Embryonic facial prominence (tissue), 1 donor: ENCODE results near the gene NWD2.

Experiments
- DNase-seq: peaks from one replicate; pipeline ENCODE4 v3.0.0-alpha.2; 2016; ENCODE audit errors: extremely low spot score

Gene NWD2

DNA sequence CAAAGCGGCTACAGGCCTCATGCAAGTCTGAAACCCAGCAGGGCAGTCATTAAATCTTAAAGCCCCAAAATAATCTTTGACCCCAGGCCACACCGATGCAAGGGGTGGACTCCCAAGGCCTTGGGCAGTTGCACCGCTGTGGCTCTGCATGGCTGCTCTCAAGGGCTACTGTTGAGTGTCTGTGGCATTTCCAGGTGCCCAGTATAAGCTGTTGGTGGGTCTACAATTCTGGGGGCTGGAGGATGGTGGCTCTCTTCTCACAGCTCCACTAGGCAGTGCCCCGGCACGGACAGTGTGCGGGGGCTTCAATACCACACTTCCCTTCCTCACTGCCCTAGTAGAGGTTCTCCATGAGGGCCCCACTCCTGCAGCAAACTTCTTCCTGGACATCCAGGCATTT, 60.1 kb downstream of the NWD2 start:
- DNase-seq = no peak

DNA sequence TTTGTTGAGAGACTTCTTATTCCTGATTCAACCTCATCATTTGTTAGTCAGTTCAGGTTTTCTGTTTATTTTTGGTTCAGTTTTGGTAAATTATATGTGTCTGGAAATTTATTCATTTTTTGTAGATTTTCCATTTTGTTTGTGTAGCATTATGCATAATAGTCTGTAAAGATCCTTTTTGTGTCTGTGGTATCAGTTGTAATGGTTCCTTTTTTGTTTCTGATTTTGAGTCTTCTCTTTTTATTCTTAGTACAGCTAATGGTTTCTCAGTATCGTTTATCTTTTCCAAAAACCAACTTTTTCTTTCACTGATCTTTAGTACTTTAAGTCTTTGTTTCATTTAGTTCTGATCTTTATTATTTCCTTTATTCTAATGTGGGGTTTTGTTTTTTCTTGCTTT, 61.4 kb downstream of the NWD2 start:
- DNase-seq = no peak

- no peak for DNase-seq
Observed at GRCh38 chr4:37317104-37317643, 72.6 kb downstream of the NWD2 start.

DNA sequence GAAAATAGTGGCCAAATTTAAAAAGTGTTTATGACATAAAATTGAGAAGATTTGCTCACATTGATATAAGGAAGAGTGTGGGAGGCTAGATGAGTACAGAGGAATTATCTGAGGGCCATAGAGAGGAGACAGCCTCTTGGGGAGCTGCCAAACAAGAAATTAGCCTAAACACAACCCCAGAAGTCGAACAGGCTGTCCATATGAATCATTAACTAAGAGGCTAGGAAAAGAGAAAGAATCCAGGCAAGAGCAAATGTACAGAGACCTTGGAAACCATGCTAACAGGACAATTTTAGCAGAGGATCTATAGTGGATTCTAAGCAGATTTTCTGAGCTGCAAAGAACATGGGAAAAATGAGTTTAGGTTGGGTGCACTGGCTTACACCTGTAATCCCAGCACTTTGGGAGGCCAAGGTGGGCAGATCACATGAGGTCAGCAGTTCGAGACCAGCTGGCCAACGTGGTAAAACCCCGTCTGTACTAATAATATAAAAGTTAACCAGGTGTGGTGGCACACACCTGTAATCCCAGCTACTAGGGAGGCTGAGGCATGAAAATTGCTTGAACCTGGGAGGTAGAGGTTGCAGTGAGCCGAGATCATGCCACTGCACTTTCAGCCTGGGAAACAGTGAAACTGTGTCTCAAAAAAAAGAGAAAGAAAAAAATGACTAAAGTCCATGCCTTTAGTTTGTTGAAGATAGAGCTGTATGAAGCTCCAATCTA, 76.1 kb downstream of the NWD2 start:
- no peak for DNase-seq

DNA sequence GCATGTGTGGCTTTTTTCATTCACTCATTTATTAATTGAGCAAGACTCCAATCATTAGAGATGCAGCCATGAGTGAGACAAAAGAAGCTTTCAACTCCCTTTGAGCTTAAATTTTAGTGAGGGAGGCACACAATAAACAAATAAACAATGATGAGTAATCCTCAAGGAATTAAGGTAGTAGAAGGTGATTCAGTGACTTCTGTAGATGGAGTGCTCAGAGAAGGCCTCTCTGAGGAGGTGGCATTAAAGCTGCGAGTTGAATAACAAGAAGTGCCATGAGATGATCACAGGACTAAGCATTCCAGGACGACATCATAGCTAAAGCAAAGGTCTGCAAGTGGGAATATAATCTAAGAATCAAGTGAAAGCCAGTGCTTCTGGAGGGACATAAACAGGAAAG, 77.6 kb downstream of the NWD2 start:
- no peak for DNase-seq

- no peak for DNase-seq
Observed at GRCh38 chr4:37324546-37324945, 80.0 kb downstream of the NWD2 start.

DNA sequence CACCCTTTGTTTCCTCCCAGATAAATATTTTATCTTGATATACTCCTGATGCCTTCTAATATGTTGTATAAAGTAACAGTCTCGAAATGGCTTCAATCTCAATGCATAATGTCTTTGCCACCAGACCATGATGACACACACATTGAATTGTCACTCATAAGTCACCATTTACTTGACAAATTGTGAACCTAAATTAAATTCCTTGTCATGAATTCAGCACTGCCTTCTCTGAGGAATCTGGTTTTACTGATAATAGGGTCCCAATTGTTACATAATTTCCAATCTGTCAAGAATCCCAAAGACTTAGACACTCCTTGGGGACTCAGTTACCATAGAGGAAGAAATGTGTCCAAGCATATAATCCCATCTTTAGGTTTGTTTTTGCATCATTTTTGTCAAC, 82.3 kb downstream of the NWD2 start:
- DNase-seq = no peak

- DNase-seq = no peak
Observed at GRCh38 chr4:37338972-37339371, 94.4 kb downstream of the NWD2 start.

- no peak for DNase-seq
Observed at GRCh38 chr4:37358748-37359147, 114.2 kb downstream of the NWD2 start.

GRCh38 chr4:37359261-37359660, 114.7 kb downstream of the NWD2 start:
- no peak for DNase-seq

DNA sequence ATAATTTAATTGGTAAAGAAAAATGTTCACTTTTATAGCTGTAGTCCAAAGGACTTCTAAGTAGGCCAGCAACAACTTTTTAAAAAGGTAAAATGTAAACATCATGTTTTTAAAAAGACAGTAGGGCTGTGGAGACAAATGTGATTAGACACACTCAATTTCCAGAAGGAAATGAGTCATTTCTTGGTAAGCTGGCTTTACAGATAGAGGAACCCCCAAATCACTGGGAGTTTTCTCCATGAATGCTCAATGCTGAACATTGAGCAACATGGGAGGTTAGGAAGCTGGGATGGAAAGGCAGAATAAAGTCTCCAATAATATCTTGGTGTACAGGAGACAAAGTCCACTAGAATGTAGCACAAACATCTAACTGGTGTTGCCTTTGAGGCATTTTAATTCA, 121.3 kb downstream of the NWD2 start:
- no peak for DNase-seq

DNA sequence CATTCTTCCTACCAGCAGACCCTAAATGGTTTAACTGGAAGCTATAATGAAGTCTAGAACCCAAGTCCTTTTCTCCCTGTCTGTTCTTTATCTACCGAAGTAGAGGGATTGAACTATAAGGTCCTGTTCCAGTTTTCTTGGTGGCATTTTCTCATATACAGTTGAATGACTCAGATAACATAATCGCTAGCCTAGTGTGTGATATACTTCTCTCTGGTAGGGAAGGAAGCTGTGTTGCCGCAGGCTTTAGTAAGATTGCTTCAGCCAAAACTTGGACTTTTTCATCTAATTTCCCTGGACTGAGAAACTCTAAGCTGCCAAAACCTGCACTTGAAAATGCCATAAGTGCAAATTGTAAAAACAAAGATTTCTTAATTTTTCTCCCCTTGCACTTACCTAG, 123.4 kb downstream of the NWD2 start:
- no peak for DNase-seq

- DNase-seq = no peak
Observed at GRCh38 chr4:37370052-37370451, 125.5 kb downstream of the NWD2 start.

DNA sequence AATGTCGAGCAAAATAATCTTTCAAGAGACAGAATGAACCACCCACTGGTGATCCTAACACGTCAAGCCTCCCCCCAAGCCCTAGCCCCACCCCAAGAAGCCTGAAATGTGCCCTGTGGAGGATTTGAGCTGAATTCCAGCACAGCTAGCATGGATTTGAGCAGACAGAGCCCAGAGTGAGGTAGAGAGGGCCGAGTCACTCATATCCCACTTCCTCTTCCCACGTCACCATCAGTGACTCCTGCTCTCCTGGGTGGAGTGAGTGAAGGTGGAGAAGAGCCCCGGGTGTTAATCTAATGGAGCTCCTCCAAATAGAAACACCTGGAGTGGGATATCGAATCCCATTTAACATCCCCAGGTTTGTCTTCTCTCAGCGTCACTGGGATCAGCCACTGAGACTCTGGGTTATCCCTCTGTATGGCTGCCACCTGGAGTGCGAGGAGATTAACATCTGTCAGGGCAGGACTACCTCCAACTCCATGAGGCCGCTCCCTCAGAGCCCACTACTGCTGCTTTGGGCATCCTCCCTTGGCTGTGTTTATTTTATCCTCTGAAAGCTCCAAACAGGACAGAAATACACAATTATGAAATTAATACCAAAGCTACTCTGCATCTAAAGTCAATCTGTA, 136.6 kb downstream of the NWD2 start:
- no peak for DNase-seq

DNA sequence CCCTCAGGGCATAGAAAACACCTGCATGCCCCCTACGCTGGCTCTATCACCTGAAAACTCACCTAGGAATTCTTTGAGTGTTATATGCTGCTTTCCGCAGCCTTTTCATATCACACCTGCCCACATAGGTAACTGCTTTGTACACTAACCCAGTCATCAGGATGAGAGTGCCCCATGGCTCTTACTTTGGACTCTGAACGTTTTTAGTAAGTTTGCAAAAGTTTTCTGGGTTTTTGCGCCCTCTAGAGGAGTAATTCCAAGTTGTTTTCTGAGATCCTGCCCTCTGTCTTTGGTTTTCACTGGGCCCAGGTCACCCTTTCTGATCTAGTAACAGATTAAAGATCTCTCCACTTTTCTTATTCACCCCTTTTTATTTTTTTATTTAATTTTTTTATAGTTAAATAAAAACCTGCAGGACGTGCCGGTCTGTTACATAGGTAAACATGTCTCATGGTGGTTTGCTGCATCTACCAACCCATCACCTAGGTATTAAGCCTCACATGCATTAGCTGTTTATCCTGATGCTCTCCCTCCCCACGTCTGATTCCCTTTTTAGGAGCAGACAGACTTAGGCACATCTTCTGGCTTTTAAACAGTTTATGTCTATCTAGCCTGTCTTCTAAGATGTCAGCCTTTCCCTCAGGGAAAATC, 139.2 kb downstream of the NWD2 start:
- no peak for DNase-seq

DNA sequence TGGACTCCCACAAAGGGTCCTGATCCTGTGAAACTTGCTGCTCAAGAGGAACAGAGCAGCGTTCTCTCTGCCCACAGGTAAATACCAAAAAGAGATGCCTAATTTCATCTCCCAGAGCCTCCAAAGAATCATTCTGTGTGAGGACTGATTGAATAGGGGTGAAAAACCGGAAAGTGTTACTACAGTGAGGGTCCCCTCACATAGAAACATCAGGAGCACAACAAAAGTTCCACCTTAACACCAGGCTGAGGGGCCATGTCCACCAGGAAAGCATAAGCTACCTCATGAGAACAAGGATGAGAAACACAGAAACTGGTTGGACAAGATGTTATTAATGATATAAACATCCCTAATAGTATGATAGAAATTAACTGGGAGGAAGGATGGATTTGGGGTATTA, 140.9 kb downstream of the NWD2 start:
- no peak for DNase-seq

DNA sequence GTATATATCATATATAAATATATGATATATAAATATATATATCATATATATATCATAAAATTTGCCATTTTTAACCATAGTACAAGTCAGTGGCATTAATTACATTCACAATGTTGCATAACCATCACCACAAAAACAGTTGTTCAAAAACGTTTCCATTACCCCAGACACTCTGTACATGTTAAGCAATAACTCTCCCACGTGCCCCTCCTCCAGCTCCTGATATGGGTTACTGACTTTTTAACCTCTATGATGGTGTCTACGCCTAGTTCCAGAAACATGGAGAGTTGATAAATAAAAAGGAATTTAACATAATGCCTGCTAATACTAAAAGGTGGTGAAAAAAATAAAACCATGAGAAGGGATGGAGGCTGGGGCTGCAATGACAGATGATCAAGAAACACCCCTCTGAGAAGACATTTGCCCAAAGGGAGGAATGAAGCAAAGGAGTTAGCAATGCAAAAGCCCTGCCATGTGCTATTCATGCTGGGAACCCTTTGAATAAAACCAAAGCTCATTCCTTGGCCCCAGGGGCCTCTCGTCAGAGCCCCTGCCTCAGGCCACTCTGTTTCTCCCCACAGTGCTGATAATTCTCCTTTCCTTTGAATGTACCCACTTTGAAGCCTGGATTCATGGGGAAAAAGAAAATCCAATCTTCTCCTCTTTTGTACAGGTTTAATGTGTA, 144.3 kb downstream of the NWD2 start:
- DNase-seq = no peak

DNA sequence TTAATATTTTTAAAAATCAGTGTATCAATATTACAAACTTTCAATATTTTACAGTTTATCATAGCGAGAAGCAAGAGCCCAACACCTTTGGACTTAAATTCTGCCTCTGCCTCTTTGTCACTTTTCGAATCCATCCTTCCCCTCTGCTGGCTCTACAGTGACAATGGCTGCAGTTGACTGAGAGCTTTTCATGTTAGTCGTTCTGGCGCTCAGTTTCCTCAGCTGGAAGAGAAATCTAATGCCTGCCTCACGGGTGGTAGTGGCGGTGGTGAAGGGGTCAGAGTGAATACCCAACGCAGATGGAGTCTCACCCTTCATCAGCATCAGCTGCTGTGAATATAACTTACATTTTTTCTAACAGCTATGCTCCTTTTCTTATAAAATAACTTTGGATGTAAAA, 144.8 kb downstream of the NWD2 start:
- DNase-seq = no peak

DNA sequence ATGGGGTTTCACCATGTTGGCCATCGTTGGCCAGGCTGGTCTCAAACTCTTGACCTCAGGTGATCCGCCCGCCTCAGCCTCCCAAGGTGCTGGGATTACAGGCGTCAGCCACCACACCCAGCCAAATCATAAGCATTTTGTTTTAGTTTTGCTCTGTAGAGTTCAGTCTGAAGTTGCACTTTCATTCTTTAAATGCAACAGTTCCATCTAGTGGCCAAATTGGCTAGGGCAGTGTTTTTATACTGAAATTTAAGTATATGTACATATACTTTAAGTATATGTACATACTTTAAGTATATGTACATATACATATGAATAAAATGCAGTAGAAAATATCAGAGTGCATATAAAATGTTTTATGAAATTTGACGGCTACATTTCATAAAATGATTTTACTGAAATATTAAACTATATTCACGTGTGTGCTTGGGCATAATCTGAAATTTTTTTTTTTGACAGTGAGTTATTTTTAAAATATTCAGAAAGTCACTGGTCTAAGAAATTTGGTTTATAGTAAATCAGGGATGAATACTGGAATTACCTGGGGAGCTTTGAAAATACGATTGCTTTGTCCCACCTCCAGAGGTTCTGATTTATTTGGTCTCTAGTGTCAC, 145.5 kb downstream of the NWD2 start:
- DNase-seq = peak; percentile 56

- DNase-seq = no peak
Observed at GRCh38 chr4:37392521-37393255, 148.1 kb downstream of the NWD2 start.

- DNase-seq = no peak
Observed at GRCh38 chr4:37393321-37393720, 148.8 kb downstream of the NWD2 start.
